Endothelial cell of umbilical vein (primary cell): Measurements from ENCODE around the gene FZD8. TPM values are rescaled to one million over a fixed set of nuclear protein-coding genes. Genes with fewer than 3 reads are reported as not detected.

Experiments
- BruUV-seq: library from RNA; stranded (reverse); fragments of 400-500 nt; replicated peaks from 2 replicates; lab custom pipeline; 2021; lab: Mats Ljungman, UMichigan
- CTCF ChIA-PET: fragments of 300-600, 350-600 bp; sonication (Branson Sonifier 250); formaldehyde crosslinking; loops from one replicate; lab custom pipeline; 2021; ENCODE audit warnings: antibody characterized with exemption, inconsistent platforms; lab: Charles Lee
- POLR2A ChIA-PET: fragments of 300-600, 350-600 bp; sonication (Branson Sonifier 250); formaldehyde crosslinking; loops from one replicate; lab custom pipeline; 2021; ENCODE audit warnings: antibody characterized with exemption, inconsistent platforms; lab: Charles Lee
- DNase-seq: peaks from one replicate; pipeline ENCODE4 v3.0.0-alpha.2; 2011; ENCODE audit warnings: low read depth, low spot score
- FAIRE-seq: peaks from 2 replicates; lab custom pipeline; 2011; peaks lifted over from hg19 to GRCh38; lab: Jason Lieb, UNC
- H2AFZ ChIP-seq: 2 replicates; pipeline ENCODE4 v1.6.0; 2012; ENCODE audit warnings: low read depth, low read length, control low read depth, inconsistent platforms
- H3K27ac ChIP-seq: 2 replicates; pipeline ENCODE4 v1.5.1; 2011; ENCODE audit warnings: low read depth, mild to moderate bottlenecking, control low read depth, low read length, moderate library complexity; ENCODE audit not compliant: insufficient read depth
- H3K27me3 ChIP-seq, 2 experiments: 2 replicates each; pipeline versions ENCODE4 v1.6.0 to v1.6.1; 2011; ENCODE audit warnings: low read length in 2 of 2, mixed read lengths in 1 of 2; ENCODE audit not compliant: control insufficient read depth in 2 of 2, insufficient read depth in 2 of 2
- H3K36me3 ChIP-seq, 2 experiments: 2 replicates in 1 of 2; 3 replicates in 1 of 2; pipeline ENCODE4 v1.5.1; 2011; ENCODE audit warnings: low read length in 2 of 2, mild to moderate bottlenecking in 1 of 2, moderate library complexity in 1 of 2; ENCODE audit not compliant: control insufficient read depth in 2 of 2, insufficient read depth in 2 of 2; ENCODE audit errors: extremely low read depth in 1 of 2
- H3K4me1 ChIP-seq: 3 replicates; pipeline ENCODE4 v1.5.1; 2011; ENCODE audit warnings: mild to moderate bottlenecking, low read length; ENCODE audit not compliant: control insufficient read depth, insufficient read depth; ENCODE audit errors: extremely low read depth
- H3K4me2 ChIP-seq: 2 replicates; pipeline ENCODE4 v1.6.1; 2011; ENCODE audit warnings: low read length, control low read depth, mixed read lengths; ENCODE audit not compliant: insufficient read depth
- H3K4me3 ChIP-seq, 3 experiments: fragments of 200-600 bp in 1 of 3; sonication (generic), shearing (Covaris generic) in 1 of 3; replicated peaks in 1 of 3; 2 replicates each; pipeline ENCODE4 v1.5.1; 2011 to 2016; ENCODE audit warnings: control low read depth in 3 of 3, low read length in 3 of 3, mild to moderate bottlenecking in 2 of 3, inconsistent platforms in 1 of 3, low read depth in 1 of 3, moderate library complexity in 1 of 3; ENCODE audit not compliant: insufficient read depth in 1 of 3
- H3K79me2 ChIP-seq: 2 replicates; pipeline ENCODE4 v1.6.0; 2012; ENCODE audit warnings: low read length, inconsistent platforms; ENCODE audit not compliant: control insufficient read depth, insufficient read depth
- H3K9ac ChIP-seq: replicated peaks from 2 replicates; pipeline ENCODE3; 2011; ENCODE audit warnings: low read length, control low read depth; ENCODE audit not compliant: insufficient read depth; ENCODE audit errors: extremely low read depth
- H3K9me1 ChIP-seq: replicated peaks from 3 replicates; pipeline ENCODE4 v1.6.0; 2011; ENCODE audit warnings: mild to moderate bottlenecking, low read length; ENCODE audit not compliant: control insufficient read depth, insufficient read depth; ENCODE audit errors: extremely low read depth
- H3K9me3 ChIP-seq: replicated peaks from 2 replicates; pipeline ENCODE4 v1.5.1; 2012; ENCODE audit warnings: low read length, inconsistent platforms; ENCODE audit not compliant: control insufficient read depth, insufficient read depth
- H4K20me1 ChIP-seq: replicated peaks from 2 replicates; pipeline ENCODE3; 2011; ENCODE audit warnings: mild to moderate bottlenecking, low read length; ENCODE audit not compliant: control insufficient read depth, insufficient read depth; ENCODE audit errors: extremely low read depth
- EZH2 ChIP-seq: IDR thresholded peaks from 2 replicates; pipeline ENCODE4 v1.6.1; 2012; ENCODE audit warnings: borderline replicate concordance, low read depth, mild to moderate bottlenecking, moderate library complexity, low read length, inconsistent platforms; ENCODE audit not compliant: severe bottlenecking
- FOS ChIP-seq: IDR thresholded peaks from 2 replicates; pipeline ENCODE4 v1.6.1; 2011; ENCODE audit warnings: mild to moderate bottlenecking, low read length, moderate library complexity, borderline replicate concordance; ENCODE audit not compliant: insufficient read depth
- GATA2 ChIP-seq: IDR thresholded peaks from 2 replicates; pipeline ENCODE4 v1.7.0; 2011; ENCODE audit warnings: low read depth, mild to moderate bottlenecking, moderate library complexity, mixed read lengths, low read length; ENCODE audit not compliant: insufficient read length, insufficient read depth
- JUN ChIP-seq: IDR thresholded peaks from 2 replicates; pipeline ENCODE4 v1.6.1; 2011; ENCODE audit warnings: borderline replicate concordance, low read depth; ENCODE audit not compliant: insufficient read length, insufficient read depth
- MAX ChIP-seq: IDR thresholded peaks from 2 replicates; pipeline ENCODE4 v1.6.1; 2011; ENCODE audit not compliant: insufficient read depth, insufficient read length
- MYC ChIP-seq: IDR thresholded peaks from one replicate; pipeline ENCODE4 v1.6.1; 2011; ENCODE audit warnings: mild to moderate bottlenecking, low read depth, low read length
- POLR2A ChIP-seq: IDR thresholded peaks from 2 replicates; pipeline ENCODE4 v1.6.1; 2012; ENCODE audit warnings: low read depth, mild to moderate bottlenecking, control low read depth, low read length
- POLR2AphosphoS5 ChIP-seq: IDR thresholded peaks from 2 replicates; pipeline ENCODE4 v1.6.1; 2012; ENCODE audit warnings: low read depth, mild to moderate bottlenecking, control low read depth, low read length, moderate library complexity; ENCODE audit not compliant: insufficient read depth
- dilution Hi-C: fragments of 300-500 bp; cut with MboI; formaldehyde crosslinking; loops from one replicate; pipeline ENCODE4 v1.15.0; 2019; ENCODE audit warnings: low sequenced_read_pairs; ENCODE audit not compliant: extremely low pct_ligation_motif_present
- intact Hi-C: fragments of 100-400 bp; cut with micrococcal nuclease; formaldehyde crosslinking; loops from one replicate; pipeline ENCODE4 v1.10.0; 2022
- polyA plus RNA-seq, 4 experiments: library from polyadenylated mRNA; depleted of rRNA in 3 of 4; stranded (reverse) in 3 of 4; unstranded in 1 of 4; fragments of >200 nt; gene quantifications; 2 replicates each; pipeline versions ENCODE4 v1.2.1 to v1.2.3, GENCODE V29; 2011 to 2012; ENCODE audit warnings: missing spikeins in 1 of 4
- total RNA-seq: library from RNA; stranded (reverse); gene quantifications from 2 replicates; pipeline ENCODE4 v1.2.3, GENCODE V29; 2021
- TF ChIP-seq, protein P1 (sequence below), 2 donors: IDR thresholded peaks; 1 replicate in 1 of 2; 2 replicates in 1 of 2; pipeline ENCODE4 v1.5.1; 2011; ENCODE audit warnings: low read length in 2 of 2, mild to moderate bottlenecking in 2 of 2, moderate library complexity in 2 of 2, control low read depth in 1 of 2, inconsistent platforms in 1 of 2, low read depth in 1 of 2; ENCODE audit not compliant: insufficient read depth in 1 of 2; ENCODE audit errors: extremely low read depth in 1 of 2

FZD8 gene
- total and polyA plus RNA-seq, 2 donors (not counting 3 experiments of a cell fraction or from before 2014, with no cell fraction given): 6.2 to 11.1 TPM

- Histone ChIP-seq H2AFZ (no peak overlapping the region), H4K20me1 (no peaks in the 10 kb centered on the region), H3K9ac (no peak overlapping the region), H3K9me1 (no peaks in the 10 kb centered on the region), H3K27ac (no peak overlapping the region), H3K4me2 (peak overlapping the region; percentile 21), H3K9me3 (no peaks in the 10 kb centered on the region), H3K4me3 (no peak overlapping the region), H3K36me3 (no peaks in the 10 kb centered on the region), H3K79me2 (peaks cover 3% of the 10 kb centered on the region), H3K4me1 (peaks cover 22% of the 10 kb centered on the region), H3K27me3 (peaks cover 2 to 3% of the 10 kb centered on the region in 2 experiments)
- DNase-seq (no peak), FAIRE-seq (peak; percentile 12)
- intact Hi-C loops (loop anchor here (5.0 kb wide), 3 partner anchors 60 to 515 kb away; no protein-coding TSS in a partner anchor), dilution Hi-C loops (no loop called here)
- ChIA-PET POLR2A (no interaction called here), CTCF (interaction anchor here (0.9 to 10.8 kb wide), 14 partner anchors 13 to 1243 kb away, joined by 3 to 316 read pairs (median 6); no protein-coding TSS in a partner anchor)
- BruUV-seq: no TSS peak
- TF ChIP-seq MAX (no peak), JUN (no peak), GATA2 (no peak), MYC (no peak), FOS (no peak), POLR2AphosphoS5 (no peak), POLR2A (no peak), EZH2 (no peak)
- TF ChIP-seq, protein P1, sequence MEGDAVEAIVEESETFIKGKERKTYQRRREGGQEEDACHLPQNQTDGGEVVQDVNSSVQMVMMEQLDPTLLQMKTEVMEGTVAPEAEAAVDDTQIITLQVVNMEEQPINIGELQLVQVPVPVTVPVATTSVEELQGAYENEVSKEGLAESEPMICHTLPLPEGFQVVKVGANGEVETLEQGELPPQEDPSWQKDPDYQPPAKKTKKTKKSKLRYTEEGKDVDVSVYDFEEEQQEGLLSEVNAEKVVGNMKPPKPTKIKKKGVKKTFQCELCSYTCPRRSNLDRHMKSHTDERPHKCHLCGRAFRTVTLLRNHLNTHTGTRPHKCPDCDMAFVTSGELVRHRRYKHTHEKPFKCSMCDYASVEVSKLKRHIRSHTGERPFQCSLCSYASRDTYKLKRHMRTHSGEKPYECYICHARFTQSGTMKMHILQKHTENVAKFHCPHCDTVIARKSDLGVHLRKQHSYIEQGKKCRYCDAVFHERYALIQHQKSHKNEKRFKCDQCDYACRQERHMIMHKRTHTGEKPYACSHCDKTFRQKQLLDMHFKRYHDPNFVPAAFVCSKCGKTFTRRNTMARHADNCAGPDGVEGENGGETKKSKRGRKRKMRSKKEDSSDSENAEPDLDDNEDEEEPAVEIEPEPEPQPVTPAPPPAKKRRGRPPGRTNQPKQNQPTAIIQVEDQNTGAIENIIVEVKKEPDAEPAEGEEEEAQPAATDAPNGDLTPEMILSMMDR (IDR thresholded peaks at IDR 0.05; ENCODE audit: extremely low read depth in 1 of 2, insufficient read depth in 1 of 2, low read depth in 1 of 2, low read length in 2 of 2): no peak
These were observed 5.1 kb downstream of the FZD8 start for GRCh38 chr10:35636956-35637355.
